K562 (cell line): ENCODE measurements around the gene COL6A2. TPM values are rescaled to one million over a fixed set of nuclear protein-coding genes. Genes with fewer than 3 reads are reported as not detected.

ENCODE experiments used
- ATAC-seq: fragments of 200-7000 bp; cut with Tn5 transposase; 3 replicates; pipeline ENCODE4 v1.9.1; 2020; ENCODE audit warnings: moderate library complexity
- BruUV-seq: library from RNA; stranded (reverse); fragments of 400-500 nt; replicated peaks from 2 replicates; lab custom pipeline; 2021; lab: Mats Ljungman, UMichigan
- CTCF ChIA-PET: fragments of 300-600 bp; formaldehyde crosslinking; extraction: SDS; loops from one replicate; lab custom pipeline; 2021; ENCODE audit warnings: low intra/inter-chr PET ratio; lab: Yijun Ruan, JAX
- POLR2A ChIA-PET: fragments of 300-600, 350-650 bp; sonication (Branson Sonifier 250); formaldehyde crosslinking; extraction: SDS; loops from one replicate; lab custom pipeline; 2021; ENCODE audit warnings: antibody characterized with exemption, inconsistent platforms; lab: Yijun Ruan, JAX
- DNase-seq, 4 experiments: peaks; one replicate each; pipeline versions ENCODE4 v3.0.0 to v3.0.0-alpha.2; 2011 to 2018; ENCODE audit warnings: low spot score in 3 of 4, mixed read lengths in 3 of 4; ENCODE audit errors: extremely low read depth in 1 of 4
- FAIRE-seq: peaks from 2 replicates; lab custom pipeline; 2011; peaks lifted over from hg19 to GRCh38; lab: Jason Lieb, UNC
- H2AFZ ChIP-seq: 2 replicates; pipeline ENCODE4 v1.6.0; 2011; ENCODE audit warnings: low read depth, low read length, control low read depth, inconsistent platforms
- H3K27ac ChIP-seq: fragments of 200-600 bp; 3 replicates; pipeline ENCODE4 v1.8.0; 2011; ENCODE audit warnings: low read depth, mild to moderate bottlenecking, control low read depth, inconsistent platforms, low read length, moderate library complexity, mixed read lengths; ENCODE audit errors: extremely low read depth
- H3K27me3 ChIP-seq, 2 experiments: fragments of 300-600 bp in 1 of 2; 2 replicates in 1 of 2; 3 replicates in 1 of 2; pipeline versions ENCODE4 v1.6.0 to v1.8.0; 2011; ENCODE audit warnings: inconsistent platforms in 2 of 2, low read length in 2 of 2, mild to moderate bottlenecking in 1 of 2, mixed read lengths in 1 of 2, moderate library complexity in 1 of 2; ENCODE audit not compliant: control insufficient read depth in 2 of 2, insufficient read depth in 2 of 2
- H3K36me3 ChIP-seq: fragments of 300-600 bp; 3 replicates; pipeline ENCODE4 v1.8.0; 2011; ENCODE audit warnings: mild to moderate bottlenecking, low read length, inconsistent platforms; ENCODE audit not compliant: control insufficient read depth, insufficient read depth
- H3K4me1 ChIP-seq, 2 experiments: fragments of 200-600 bp in 1 of 2; replicated peaks in 1 of 2; 2 replicates in 1 of 2; 3 replicates in 1 of 2; pipeline versions ENCODE4 v1.5.1 to v1.8.0; 2011; ENCODE audit warnings: inconsistent platforms in 2 of 2, low read length in 2 of 2, mild to moderate bottlenecking in 1 of 2, mixed read lengths in 1 of 2, moderate library complexity in 1 of 2; ENCODE audit not compliant: control insufficient read depth in 2 of 2, insufficient read depth in 2 of 2
- H3K4me2 ChIP-seq: 2 replicates; pipeline ENCODE4 v1.6.1; 2011; ENCODE audit warnings: low read length, control low read depth, inconsistent platforms, mixed read lengths; ENCODE audit not compliant: insufficient read depth
- H3K4me3 ChIP-seq: fragments of 200-600 bp; sonication (generic), shearing (Covaris generic); 2 replicates; pipeline ENCODE4 v1.5.1; 2016; ENCODE audit warnings: control low read depth, inconsistent platforms
- H3K79me2 ChIP-seq: fragments of 200-600 bp; 3 replicates; pipeline ENCODE4 v1.8.0; 2011; ENCODE audit warnings: low read length, inconsistent platforms; ENCODE audit not compliant: control insufficient read depth, insufficient read depth
- H3K9ac ChIP-seq, 2 experiments: 2 replicates each; pipeline versions ENCODE4 v1.6.0 to v1.6.1; 2011; ENCODE audit warnings: low read depth in 2 of 2, low read length in 2 of 2, control low read depth in 1 of 2, inconsistent platforms in 1 of 2, mild to moderate bottlenecking in 1 of 2, mixed read lengths in 1 of 2; ENCODE audit not compliant: insufficient read depth in 1 of 2
- H3K9me1 ChIP-seq: one replicate; pipeline ENCODE4 v1.6.0; 2011; ENCODE audit warnings: inconsistent platforms, mild to moderate bottlenecking, low read length, moderate library complexity; ENCODE audit not compliant: control insufficient read depth, insufficient read depth
- H3K9me3 ChIP-seq: replicated peaks from 2 replicates; pipeline ENCODE4 v1.5.1; 2011; ENCODE audit warnings: low read depth, low read length, inconsistent platforms; ENCODE audit not compliant: control insufficient read depth, insufficient read depth
- H4K20me1 ChIP-seq: replicated peaks from 2 replicates; pipeline ENCODE4 v1.6.1; 2011; ENCODE audit warnings: low read length, inconsistent platforms, mixed read lengths; ENCODE audit not compliant: control insufficient read depth, insufficient read depth
- MIER1 ChIP-seq: fragments of 450-650 bp; IDR thresholded peaks from 2 replicates; pipeline ENCODE4 v1.6.1; 2016; ENCODE audit warnings: antibody characterized with exemption, mild to moderate bottlenecking, low read depth
- PHB2 ChIP-seq: fragments of 450-650 bp; IDR thresholded peaks from 2 replicates; pipeline ENCODE4 v1.6.1; 2017; ENCODE audit warnings: low read depth
- XRCC3 ChIP-seq: fragments of 450-650 bp; IDR thresholded peaks from 2 replicates; pipeline ENCODE4 v1.6.1; 2017; ENCODE audit warnings: mild to moderate bottlenecking, moderate library complexity
- ZBTB9 ChIP-seq: fragments of 450-650 bp; formaldehyde crosslinking; IDR thresholded peaks from 2 replicates; pipeline ENCODE4 v1.4.0; 2020; ENCODE audit warnings: mild to moderate bottlenecking, moderate library complexity
- ZFP1 ChIP-seq: fragments of 450-650 bp; formaldehyde crosslinking; IDR thresholded peaks from 2 replicates; pipeline ENCODE4 v1.4.0; 2020; ENCODE audit warnings: mild to moderate bottlenecking, mixed read lengths
- WGBS: fragments of 100-300 bp; shearing (Covaris generic); methylation state at CpG from one replicate; pipeline ENCODE4 v1.1.6; 2016; ENCODE audit warnings: low coverage, mixed read lengths; ENCODE audit not compliant: insufficient coverage; ENCODE audit errors: missing lambda C conversion rate; 5-methylcytosine and 5-hydroxymethylcytosine counted together
- in situ Hi-C: fragments of 300-500 bp; cut with MboI; formaldehyde crosslinking; loops from 4 replicates; pipeline ENCODE4 v1.15.0; 2018; ENCODE audit warnings: inconsistent platforms, mixed read lengths
- intact Hi-C: fragments of 100-400 bp; cut with micrococcal nuclease; formaldehyde crosslinking; loops from 2 replicates; pipeline ENCODE4 v1.14.2; 2022
- polyA plus RNA-seq, 8 experiments: library from polyadenylated mRNA; depleted of rRNA in 4 of 8; stranded (reverse) in 5 of 8; unstranded in 3 of 8; fragments of >200 nt; fragmentation: Nextera tagmentation in 2 of 8; fragmentation: Illumina TruSeq in 1 of 8; extraction: Ambion mirVana in 2 of 8; extraction: Trizol in 1 of 8; gene quantifications; 2 replicates each; pipeline versions ENCODE4 v1.2.1 to v1.2.3, GENCODE V29; 2011 to 2014; ENCODE audit warnings: inconsistent platforms in 1 of 8, missing spikeins in 1 of 8
- total RNA-seq, 7 experiments: library from RNA; depleted of rRNA in 6 of 7; stranded (reverse); fragments of >200 nt in 6 of 7; fragmentation: Illumina TruSeq in 2 of 7; extraction: Trizol in 2 of 7; gene quantifications; 2 replicates each; pipeline versions ENCODE4 v1.2.1 to v1.2.3, GENCODE V29; 2011 to 2021; ENCODE audit warnings: low replicate concordance in 1 of 7

Gene COL6A2
- total and polyA plus RNA-seq, 9 of the 15 experiments (the other 6 are each of a cell fraction or from before 2014, with no cell fraction given), result 0.07 to 1.1 (median 0.24) TPM; not detected in 3

GRCh38 chr21:46055863-46056281, 42.0 kb upstream of the COL6A2 start:
- WGBS, result 21% methylated on average over 19 of the region's 23 CpGs
- Histone ChIP-seq H3K9ac (no peak overlapping the region), H2AFZ (no peak overlapping the region), H3K4me1 (peaks cover 0 to 24% of the 10 kb centered on the region in 2 experiments; a peak in 1 of 5 replicates), H3K4me2 (no peak overlapping the region), H3K36me3 (no peaks in the 10 kb centered on the region), H3K4me3 (no peak overlapping the region), H3K9me3 (no peaks in the 10 kb centered on the region; the same call in 1 of the 2 replicates), H3K9me1 (no peaks in the 10 kb centered on the region), H3K27me3 (peaks cover 7 to 26% of the 10 kb centered on the region in 2 experiments; a peak in 4 of 5 replicates), H3K79me2 (no peaks in the 10 kb centered on the region), H3K27ac (no peak overlapping the region), H4K20me1 (no peaks in the 10 kb centered on the region)
- ChIA-PET POLR2A (interaction anchor here (0.7 kb wide), 1 partner anchor 20 kb away, joined by 3 read pairs; no protein-coding TSS in a partner anchor), CTCF (no interaction called here)
- in situ Hi-C loops, result no loop called here
- FAIRE-seq, result no peak
- ATAC-seq, result no peak
- intact Hi-C loops, result no loop called here
- DNase-seq, result no peak
- BruUV-seq, result no TSS peak
- TF ChIP-seq PHB2 (no peak), ZBTB9 (CRISPR knock-in tag) (no peak), XRCC3 (no peak), MIER1 (no peak), ZFP1 (CRISPR knock-in tag) (no peak)
